HG02885 (cell line): ENCODE measurements around the gene ANKRD17.
"Not testable (repeated sequence)": the region's sequence is repeated elsewhere in the genome, so short reads cannot be mapped to it uniquely, and the experiment has no call there.

ENCODE experiments used
- ATAC-seq: cut with Tn5 transposase; IDR thresholded peaks from one replicate; pipeline ENCODE4 v1.9.1; 2021; ENCODE audit warnings: mild to moderate bottlenecking; ENCODE audit not compliant: unreplicated experiment, poor library complexity

ANKRD17 gene, protein sequence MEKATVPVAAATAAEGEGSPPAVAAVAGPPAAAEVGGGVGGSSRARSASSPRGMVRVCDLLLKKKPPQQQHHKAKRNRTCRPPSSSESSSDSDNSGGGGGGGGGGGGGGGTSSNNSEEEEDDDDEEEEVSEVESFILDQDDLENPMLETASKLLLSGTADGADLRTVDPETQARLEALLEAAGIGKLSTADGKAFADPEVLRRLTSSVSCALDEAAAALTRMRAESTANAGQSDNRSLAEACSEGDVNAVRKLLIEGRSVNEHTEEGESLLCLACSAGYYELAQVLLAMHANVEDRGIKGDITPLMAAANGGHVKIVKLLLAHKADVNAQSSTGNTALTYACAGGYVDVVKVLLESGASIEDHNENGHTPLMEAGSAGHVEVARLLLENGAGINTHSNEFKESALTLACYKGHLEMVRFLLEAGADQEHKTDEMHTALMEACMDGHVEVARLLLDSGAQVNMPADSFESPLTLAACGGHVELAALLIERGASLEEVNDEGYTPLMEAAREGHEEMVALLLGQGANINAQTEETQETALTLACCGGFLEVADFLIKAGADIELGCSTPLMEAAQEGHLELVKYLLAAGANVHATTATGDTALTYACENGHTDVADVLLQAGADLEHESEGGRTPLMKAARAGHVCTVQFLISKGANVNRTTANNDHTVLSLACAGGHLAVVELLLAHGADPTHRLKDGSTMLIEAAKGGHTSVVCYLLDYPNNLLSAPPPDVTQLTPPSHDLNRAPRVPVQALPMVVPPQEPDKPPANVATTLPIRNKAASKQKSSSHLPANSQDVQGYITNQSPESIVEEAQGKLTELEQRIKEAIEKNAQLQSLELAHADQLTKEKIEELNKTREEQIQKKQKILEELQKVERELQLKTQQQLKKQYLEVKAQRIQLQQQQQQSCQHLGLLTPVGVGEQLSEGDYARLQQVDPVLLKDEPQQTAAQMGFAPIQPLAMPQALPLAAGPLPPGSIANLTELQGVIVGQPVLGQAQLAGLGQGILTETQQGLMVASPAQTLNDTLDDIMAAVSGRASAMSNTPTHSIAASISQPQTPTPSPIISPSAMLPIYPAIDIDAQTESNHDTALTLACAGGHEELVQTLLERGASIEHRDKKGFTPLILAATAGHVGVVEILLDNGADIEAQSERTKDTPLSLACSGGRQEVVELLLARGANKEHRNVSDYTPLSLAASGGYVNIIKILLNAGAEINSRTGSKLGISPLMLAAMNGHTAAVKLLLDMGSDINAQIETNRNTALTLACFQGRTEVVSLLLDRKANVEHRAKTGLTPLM (N-terminal part only)

DNA sequence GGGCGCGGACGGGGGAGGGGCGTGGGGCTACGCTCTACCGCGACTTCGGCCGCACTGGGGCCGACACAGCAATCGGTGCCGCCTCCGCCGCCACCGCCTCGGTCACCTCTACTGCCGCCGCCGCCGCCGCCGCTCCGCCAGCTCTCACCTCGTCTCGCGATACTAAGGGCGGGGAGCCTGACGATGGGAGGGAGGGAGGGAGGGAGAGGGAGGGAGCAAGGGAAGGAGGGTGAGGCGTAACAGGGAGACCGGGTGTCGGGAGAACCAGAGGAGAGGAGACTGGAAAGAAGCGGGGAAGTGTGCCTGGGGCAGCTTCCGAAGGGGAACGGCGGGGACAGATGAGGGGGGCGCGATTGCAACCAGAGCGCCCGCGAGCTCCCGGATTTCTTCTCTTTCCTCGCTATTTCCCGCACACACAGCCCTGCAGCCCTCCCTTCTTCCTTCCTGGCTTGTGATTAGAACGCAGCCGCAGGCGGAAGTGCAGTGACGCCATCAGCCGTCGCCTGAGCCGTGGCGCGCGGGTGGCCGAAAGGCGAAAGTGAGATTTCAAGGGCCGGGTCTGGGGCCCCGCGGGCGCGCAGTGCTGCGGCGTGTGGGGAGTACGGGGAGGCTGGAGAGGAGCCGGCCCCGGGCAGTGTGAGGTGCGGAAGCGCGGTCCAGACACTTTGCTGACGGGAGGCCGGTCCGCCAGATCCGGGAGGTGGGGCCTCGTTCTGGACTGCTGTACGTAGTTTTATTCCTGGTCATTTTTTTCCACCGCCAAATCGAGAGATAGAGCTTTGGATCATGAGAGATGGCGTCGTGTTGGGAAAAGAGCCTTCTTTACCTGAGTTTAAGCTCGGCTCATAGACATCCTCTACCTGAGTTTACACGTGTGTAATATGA, at the start of gene ANKRD17:
TSS of gene ANKRD17 (minus strand) at position 113 of the 885 bp plus-strand sequence. CDS start 130 bp downstream, outside the sequence.
- peak; percentile 79 for ATAC-seq

DNA sequence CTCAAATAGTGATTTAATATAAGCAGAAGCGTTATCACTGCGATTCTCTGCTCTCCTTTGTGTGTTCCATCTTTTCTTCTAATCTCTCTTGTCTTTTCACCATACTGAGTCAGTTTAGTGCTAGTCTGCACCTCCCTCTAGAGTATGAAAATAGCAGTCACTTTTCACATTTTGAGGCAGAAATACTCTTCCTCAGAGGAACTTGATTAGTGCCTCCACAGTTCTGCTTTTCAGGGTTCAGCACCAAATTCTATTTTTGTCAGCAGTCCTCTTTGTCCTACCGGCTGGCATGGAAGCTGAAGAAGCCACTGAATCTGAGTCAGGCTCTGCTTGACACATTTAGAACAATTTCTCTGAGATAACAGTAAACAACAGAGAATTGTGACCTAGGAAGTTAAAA, 49.7 kb upstream of the ANKRD17 start:
- peak; percentile 64 for ATAC-seq

DNA sequence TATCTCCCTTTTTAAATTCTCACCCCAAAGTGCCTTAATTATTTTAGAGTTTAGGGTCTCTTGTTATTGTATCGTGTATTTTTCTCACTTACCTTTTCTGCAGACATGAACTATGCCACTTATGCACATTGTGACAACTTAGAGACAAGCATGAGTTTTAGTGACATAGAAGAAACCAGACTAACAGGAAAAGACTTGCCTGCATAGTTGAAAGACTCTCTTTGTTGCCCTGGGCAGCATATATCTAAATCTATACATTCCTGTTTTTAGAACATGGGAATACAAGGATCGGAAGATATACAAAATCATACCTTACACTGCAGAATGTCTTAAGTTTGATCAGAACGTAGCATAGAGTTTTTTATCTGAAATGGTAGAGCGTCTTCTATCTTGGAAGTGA, 45.1 kb upstream of the ANKRD17 start:
- no peak for ATAC-seq

DNA sequence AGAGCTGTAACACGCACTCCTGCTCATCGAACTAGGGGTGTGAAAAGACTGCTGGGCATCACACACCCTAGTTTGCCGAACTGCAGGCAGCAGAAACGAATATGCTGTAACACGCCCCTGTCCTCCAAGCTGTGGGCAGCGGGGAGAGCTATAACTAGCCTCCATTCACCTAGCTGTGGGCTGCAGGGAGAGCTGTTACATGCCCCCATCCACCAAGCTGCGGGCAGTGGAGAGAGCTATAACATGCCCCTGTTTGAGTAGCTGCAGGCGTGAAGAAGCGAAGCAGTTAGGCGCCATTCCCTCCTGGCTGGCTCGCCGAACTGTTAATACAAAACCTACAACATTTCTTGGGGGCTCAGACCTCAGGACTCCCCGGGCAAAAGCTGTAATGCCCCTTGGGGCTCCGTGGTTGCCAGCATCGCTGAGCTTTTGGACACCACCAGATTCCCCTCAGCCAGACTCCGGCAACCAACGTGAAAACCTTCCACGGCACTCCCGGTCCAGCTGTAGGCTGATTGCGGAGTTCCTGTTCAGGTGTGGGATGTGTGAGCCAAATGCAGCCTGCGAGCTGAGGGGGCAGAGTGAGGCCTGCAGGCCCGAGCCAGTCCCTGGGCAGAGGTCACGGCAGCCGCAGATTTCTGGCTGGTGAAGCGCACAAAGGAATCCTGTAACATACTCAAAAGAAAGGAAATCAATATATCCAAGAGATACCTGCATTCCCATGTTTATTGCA, 41.1 kb upstream of the ANKRD17 start:
- ATAC-seq: no peak

DNA sequence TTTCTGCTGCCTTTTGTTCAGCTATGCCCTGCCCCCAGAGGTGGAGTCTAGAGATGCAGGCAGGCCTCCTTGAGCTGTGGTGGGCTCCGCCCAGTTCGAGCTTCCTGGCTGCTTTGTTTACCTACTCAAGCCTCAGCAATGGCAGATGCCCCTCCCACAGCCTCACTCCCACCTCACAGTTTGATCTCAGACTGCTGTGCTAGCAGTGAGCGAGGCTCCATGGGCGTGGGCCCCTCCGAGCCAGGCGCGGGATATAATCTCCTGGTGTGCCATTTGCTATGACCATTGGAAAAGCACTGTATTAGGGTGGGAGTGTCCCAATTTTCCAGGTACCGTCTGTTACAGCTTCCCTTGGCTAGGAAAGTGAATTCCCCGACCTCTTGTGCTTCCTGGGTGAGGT, 34.1 kb upstream of the ANKRD17 start:
- not testable (repeated sequence) for ATAC-seq

DNA sequence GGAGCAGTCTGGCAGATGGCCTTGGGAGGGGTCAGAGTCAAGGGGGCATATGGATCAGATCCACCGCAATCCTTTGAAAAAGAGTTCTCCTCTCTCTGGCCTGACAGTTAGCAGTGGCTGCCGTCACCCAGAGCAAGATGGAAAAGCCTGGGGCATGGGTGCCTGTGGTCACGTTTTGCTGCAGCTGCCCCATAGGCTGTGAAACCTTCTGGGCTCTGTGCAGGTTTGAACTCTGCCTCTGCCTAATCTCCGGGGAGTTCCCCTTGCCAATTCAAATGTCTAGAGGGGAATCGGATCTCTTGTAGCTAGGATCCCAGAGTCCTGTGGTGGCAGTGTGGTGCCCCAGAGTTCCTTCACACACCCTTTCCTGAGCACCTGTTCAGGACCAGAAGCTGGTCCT, 23.4 kb upstream of the ANKRD17 start:
- ATAC-seq: no peak

DNA sequence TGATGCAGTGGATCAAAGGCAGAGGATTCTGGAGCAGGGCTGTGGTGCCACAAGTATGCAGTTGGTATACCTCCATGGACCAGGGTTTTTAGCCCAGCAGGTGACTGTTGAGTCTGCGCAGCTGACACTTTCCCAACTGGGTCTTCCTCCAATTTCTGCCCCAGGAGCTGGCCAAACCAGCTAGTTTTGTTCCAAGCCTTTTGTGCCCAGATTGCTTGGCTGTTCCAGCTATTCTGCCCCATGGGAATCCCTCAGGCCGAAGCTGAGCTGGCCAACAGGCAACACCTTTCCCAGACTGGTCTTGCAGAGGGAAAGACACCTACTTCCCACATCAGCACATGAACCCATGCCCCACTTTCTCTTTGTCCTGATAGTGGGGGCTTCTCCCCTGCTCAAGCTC, 22.8 kb upstream of the ANKRD17 start:
- ATAC-seq: no peak

DNA sequence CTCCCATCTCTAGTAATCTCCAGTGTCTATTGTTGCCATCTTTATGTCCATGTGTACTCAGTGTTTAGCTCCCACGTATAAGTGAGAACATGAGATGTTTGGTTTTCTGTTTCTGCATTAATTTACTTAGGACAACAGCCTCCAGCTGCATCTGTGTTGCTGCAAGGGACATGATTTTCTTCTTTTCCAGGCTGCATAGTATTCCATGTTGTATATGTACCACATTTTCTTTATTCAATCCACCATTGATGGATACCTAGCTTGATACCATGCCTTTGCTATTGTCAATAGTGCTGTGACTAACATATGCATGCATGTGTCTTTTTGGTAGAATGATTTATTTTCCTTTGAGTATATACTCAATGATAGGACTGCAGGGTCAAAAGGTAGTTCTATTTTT, 18.6 kb upstream of the ANKRD17 start:
- no peak for ATAC-seq

DNA sequence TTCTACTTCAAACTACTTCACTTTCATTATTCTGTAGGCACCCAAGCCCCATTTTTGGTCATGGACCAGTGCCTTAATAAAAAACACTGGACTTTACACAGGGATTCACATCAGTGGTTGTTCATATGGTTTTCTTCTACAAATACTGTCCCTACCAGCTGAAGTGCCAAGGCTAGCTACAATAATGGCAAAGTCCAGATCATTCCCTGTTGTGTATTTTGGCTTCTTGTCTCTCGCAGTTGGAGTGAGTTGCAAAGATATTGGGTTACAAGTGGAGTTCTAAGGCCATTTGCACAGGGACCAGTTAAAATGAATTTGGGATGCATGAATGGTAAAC, 16.7 kb upstream of the ANKRD17 start:
- no peak for ATAC-seq

DNA sequence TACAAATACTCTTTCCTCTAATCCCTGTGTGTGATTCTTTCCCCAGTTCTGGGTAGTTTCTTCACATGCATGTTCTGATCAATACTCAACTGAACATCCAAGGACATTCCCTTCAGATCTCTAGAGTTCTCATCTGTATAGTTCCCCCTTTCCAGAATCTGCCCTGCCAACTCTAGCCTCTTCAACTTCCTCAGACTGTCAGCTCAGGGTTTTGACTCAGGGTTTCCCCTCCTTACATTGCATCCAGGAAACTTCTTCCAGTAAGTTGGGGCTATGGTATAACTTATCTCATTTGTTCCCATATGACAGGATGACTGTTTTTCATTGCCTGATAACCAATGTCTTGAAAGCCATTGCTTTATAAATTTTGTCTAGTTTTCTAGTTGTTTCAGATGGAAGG, 14.2 kb upstream of the ANKRD17 start:
- no peak for ATAC-seq

DNA sequence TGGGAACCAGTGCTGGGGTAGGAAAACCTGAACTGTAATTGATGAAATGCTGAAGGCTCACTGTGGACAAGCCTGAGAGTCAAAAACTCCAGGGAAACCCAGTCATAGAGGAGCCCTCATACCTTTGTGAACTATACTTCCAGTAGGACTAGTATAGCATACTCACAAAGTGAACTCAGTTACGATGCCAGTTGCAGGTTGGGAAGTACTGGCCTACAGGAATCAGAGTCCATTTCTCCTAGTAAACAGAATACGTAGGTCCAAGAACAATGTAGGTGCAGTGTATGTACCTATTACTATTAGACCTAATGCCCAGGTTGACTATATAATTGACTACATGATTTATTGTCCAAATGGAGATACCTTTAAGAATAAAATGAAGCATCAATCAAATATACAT, 8.5 kb upstream of the ANKRD17 start:
- no peak for ATAC-seq

DNA sequence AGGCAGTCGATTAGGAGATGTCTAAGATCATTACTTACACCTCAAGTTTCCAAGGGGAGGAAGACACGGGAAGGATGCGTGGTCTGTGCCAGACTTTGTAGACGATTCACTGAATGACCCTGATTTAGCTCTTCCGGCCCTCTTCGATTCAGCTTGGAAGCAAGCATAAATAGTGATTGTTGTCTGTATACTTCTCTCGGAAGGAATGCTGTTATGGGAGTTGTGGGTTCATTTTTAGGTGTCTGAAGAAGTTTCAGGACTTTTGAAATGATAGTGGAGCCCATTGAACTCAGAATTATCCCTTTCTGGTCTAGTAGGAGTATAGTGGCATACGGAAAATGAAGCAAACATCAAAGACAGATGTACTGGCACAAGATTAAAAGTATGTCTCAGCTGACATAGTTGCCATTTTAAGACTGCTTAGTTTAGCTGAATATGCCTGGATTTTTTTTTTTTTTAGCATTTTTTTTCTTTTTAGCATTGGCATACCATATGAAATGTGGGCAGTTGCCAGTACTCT, 1.0 kb upstream of the ANKRD17 start:
- peak; percentile 8 for ATAC-seq

DNA sequence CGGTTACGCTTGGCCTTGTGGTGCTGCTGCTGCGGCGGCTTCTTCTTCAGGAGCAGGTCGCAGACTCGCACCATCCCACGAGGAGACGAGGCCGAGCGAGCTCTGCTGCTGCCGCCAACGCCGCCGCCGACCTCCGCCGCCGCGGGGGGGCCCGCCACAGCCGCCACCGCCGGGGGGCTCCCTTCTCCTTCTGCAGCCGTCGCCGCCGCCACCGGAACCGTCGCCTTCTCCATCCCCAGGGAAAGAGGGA, 237 bp downstream of the ANKRD17 start:
- ATAC-seq: peak; percentile 29

DNA sequence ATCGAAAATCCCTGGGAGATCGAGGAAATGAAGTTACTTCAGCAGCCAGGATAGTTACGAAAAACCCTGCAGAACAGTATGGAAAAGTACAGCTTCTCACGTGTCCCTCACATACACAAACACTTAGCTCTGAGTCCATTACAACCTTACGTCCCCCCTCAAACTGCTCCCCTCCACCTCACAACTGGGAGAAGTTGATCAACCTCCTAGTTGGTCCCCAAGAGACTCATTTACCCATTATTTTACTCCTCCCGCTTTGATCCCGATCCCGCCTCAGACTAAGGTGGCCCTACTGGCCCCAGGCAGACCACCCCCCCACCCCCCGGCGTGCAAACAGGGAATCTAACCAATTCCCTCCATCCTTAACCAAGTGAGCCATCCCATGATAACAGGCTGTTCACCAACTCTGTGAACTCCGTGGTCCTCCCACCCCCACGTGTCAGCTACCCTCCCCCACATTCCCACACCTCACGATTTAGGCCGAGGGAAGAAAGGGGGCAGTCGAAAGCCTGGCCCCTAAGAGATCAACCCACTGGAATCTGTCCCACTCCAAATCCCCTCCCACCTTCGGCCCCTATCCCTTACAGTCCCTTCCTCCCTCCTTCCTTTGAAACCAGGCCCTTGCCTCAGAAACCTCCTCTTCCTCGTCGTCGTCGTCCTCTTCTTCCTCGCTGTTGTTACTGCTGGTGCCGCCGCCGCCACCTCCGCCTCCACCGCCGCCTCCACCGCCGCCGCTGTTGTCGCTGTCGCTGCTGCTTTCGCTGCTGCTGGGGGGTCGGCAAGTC, 755 bp downstream of the ANKRD17 start:
- peak; percentile 13 for ATAC-seq

DNA sequence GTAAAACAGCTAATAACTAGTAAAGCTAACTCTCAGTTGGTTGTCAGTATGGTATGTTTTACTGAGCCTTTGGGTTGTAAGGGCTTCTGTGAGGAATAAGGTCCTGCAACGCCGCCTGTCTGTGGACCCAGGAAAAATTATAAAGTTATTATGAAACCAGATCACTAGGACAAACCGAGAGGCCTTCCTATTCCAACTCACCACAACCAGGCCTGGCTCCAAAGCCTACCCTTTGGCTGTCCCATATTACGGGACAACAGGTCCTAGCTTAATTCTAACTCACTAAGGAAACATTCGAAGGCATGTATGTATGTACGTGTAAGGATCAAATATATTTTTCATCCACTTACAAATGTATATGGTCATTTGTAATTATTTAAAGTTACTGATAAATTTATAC, 1.4 kb downstream of the ANKRD17 start:
- peak; percentile 33 for ATAC-seq

DNA sequence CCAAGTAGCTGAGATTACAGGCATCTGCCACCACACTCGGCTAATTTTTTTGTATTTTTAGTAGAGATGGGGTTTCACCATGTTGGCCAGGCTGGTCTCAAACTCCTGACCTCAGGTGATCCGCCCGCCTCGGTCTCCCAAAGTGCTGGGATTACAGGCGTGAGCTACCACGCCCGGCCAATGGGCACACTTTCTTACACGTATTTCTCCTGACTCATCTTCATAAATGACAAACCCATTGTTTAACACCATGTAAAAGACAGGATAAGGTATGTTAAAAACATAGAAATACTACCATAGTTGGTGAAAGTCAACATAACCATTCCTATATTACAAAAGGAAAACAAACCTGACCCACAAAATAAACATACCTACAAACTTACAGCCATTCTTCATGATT, 2.8 kb downstream of the ANKRD17 start:
- ATAC-seq: not testable (repeated sequence)

DNA sequence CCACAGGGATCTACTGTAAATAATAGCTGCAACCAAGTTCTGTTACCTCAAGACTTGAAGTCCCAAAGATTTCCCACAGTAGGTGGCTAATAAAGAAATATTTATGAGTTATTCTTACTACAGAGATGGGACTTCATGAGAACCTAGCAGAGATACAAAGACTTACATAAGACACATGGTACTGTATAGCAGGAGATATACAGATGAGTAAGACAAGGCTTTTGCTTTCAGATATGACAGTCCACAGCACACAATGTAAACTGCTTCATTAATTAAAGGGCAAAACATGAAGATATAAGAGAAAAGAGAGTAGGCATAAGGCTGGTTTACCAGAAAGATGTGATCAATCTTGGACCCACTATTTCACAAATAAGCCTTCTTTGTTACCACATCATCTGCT, 6.6 kb downstream of the ANKRD17 start:
- ATAC-seq: peak; percentile 52

DNA sequence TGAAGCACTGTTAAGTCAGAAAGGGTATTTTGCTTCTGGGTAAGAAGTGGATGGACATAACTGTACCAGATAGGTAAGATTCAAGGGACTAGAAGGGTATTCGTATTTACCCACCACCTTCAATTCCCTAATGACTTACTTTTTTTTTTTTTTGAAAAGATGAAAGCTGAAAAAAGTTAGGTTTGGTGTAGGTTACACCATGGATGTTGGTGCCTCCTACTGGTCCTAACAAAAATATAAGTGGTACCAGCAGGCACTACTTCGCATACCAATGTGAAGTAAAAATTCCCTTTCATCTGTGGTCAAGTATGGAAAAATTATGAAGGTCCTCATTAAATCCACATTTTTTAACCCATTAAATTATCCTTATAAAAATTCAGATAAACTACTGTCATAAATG, 7.2 kb downstream of the ANKRD17 start:
- ATAC-seq: no peak
